K562 (cell line): Measurements from ENCODE around the gene PHF12. TPM values are rescaled to one million over a fixed set of nuclear protein-coding genes. Genes with fewer than 3 reads are reported as not detected.

ENCODE experiments used
- ATF3 ChIP-seq, 2 experiments: fragments of 450-650 bp in 1 of 2; sonication (generic) in 1 of 2; formaldehyde crosslinking in 1 of 2; IDR thresholded peaks in 1 of 2; conservative IDR thresholded peaks in 1 of 2; 2 replicates each; pipeline versions ENCODE4 v1.6.1 to v1.8.1; 2016 to 2023; ENCODE audit warnings: mild to moderate bottlenecking in 2 of 2, moderate library complexity in 2 of 2, inconsistent platforms in 1 of 2, missing genetic modification reagents in 1 of 2
- CEBPB ChIP-seq: fragments of 450-650 bp; IDR thresholded peaks from 2 replicates; pipeline ENCODE4 v1.6.1; 2016; ENCODE audit warnings: missing genetic modification characterization, missing compliant biosample characterization
- CREB3L1 ChIP-seq: fragments of 450-650 bp; IDR thresholded peaks from 2 replicates; pipeline ENCODE4 v1.6.1; 2014; ENCODE audit warnings: low read depth, mild to moderate bottlenecking, moderate library complexity, borderline replicate concordance
- CREM ChIP-seq: IDR thresholded peaks from 2 replicates; pipeline ENCODE4 v1.6.1; 2014; ENCODE audit warnings: antibody characterized with exemption, low read depth
- JUND ChIP-seq, 2 experiments: IDR thresholded peaks; 2 replicates in 1 of 2; 3 replicates in 1 of 2; pipeline ENCODE4 v1.6.1; 2011; ENCODE audit warnings: borderline replicate concordance in 2 of 2, low read depth in 2 of 2, low read length in 2 of 2, improper control_type of control experiment in 1 of 2, missing biosample characterization in 1 of 2, missing genetic modification characterization in 1 of 2, missing genetic modification reagents in 1 of 2
- MYC ChIP-seq, 2 experiments: fragments of 250-450 bp in 1 of 2; sonication (Bioruptor Pico) in 1 of 2; IDR thresholded peaks; 2 replicates each; pipeline versions ENCODE4 v1.5.1 to v1.6.1; 2012 to 2021; ENCODE audit warnings: low read depth in 2 of 2, borderline replicate concordance in 1 of 2, improper control_type of control experiment in 1 of 2, low read length in 1 of 2, mild to moderate bottlenecking in 1 of 2, moderate library complexity in 1 of 2
- MYNN ChIP-seq, 2 experiments: sonication (generic); formaldehyde crosslinking in 1 of 2; IDR thresholded peaks; 2 replicates each; pipeline versions ENCODE4 v1.5.0 to v1.6.1; 2016 to 2020; ENCODE audit warnings: antibody characterized with exemption in 1 of 2, missing genetic modification reagents in 1 of 2
- PATZ1 ChIP-seq: fragments of 250-450 bp; sonication (Bioruptor Pico); IDR thresholded peaks from 2 replicates; pipeline ENCODE4 v1.5.0; 2020; ENCODE audit warnings: mild to moderate bottlenecking, borderline replicate concordance
- SMARCB1 ChIP-seq: IDR thresholded peaks from 2 replicates; pipeline ENCODE4 v1.6.1; 2011; ENCODE audit warnings: improper control_type of control experiment, low read depth; ENCODE audit not compliant: insufficient read length
- THAP7 ChIP-seq: fragments of 250-450 bp; sonication (Bioruptor Pico); IDR thresholded peaks from 2 replicates; pipeline ENCODE4 v1.5.0; 2021
- THRB ChIP-seq: fragments of 450-650 bp; formaldehyde crosslinking; conservative IDR thresholded peaks from 2 replicates; pipeline ENCODE4 v1.4.0; 2022; ENCODE audit warnings: mild to moderate bottlenecking, missing genetic modification characterization
- ZBTB26 ChIP-seq: fragments of 450-650 bp; formaldehyde crosslinking; IDR thresholded peaks from 2 replicates; pipeline ENCODE4 v1.4.0; 2022; ENCODE audit warnings: missing genetic modification characterization
- ZNF274 ChIP-seq: IDR thresholded peaks from 2 replicates; pipeline ENCODE4 v1.6.1; 2011; ENCODE audit warnings: low read depth, mild to moderate bottlenecking, low read length, moderate library complexity, borderline replicate concordance
- ZNF639 ChIP-seq, 2 experiments: fragments of 200-800 bp in 1 of 2; sonication (Bioruptor generic) in 1 of 2; sonication (generic) in 1 of 2; formaldehyde crosslinking in 1 of 2; IDR thresholded peaks in 1 of 2; conservative IDR thresholded peaks in 1 of 2; 2 replicates each; pipeline versions ENCODE4 v1.5.0 to v1.6.1; 2016 to 2020; ENCODE audit warnings: missing compliant biosample characterization in 1 of 2, missing genetic modification characterization in 1 of 2, missing genetic modification reagents in 1 of 2
- polyA plus RNA-seq, 8 experiments: library from polyadenylated mRNA; depleted of rRNA in 4 of 8; stranded (reverse) in 5 of 8; unstranded in 3 of 8; fragments of >200 nt; fragmentation: Nextera tagmentation in 2 of 8; fragmentation: Illumina TruSeq in 1 of 8; extraction: Ambion mirVana in 2 of 8; extraction: Trizol in 1 of 8; gene quantifications; 2 replicates each; pipeline versions ENCODE4 v1.2.1 to v1.2.3, GENCODE V29; 2011 to 2014; ENCODE audit warnings: inconsistent platforms in 1 of 8, missing spikeins in 1 of 8
- total RNA-seq, 7 experiments: library from RNA; depleted of rRNA in 6 of 7; stranded (reverse); fragments of >200 nt in 6 of 7; fragmentation: Illumina TruSeq in 2 of 7; extraction: Trizol in 2 of 7; gene quantifications; 2 replicates each; pipeline versions ENCODE4 v1.2.1 to v1.2.3, GENCODE V29; 2011 to 2021; ENCODE audit warnings: low replicate concordance in 1 of 7

The PHF12 gene
- total and polyA plus RNA-seq, 9 of the 15 experiments (the other 6 are each of a cell fraction or from before 2014, with no cell fraction given): 0.82 to 31.3 (median 13.5) TPM

GRCh38 chr17:28860363-28860808, 90.9 kb downstream of the PHF12 start (continued):
- no peak for TF ChIP-seq THRB (CRISPR knock-in tag)
- TF ChIP-seq MYC (IDR thresholded peaks at IDR 0.05; ENCODE audit: low read depth, low read length): no peak; the same call in 1 of the 2 replicates
- TF ChIP-seq MYC (CRISPR knock-in tag; IDR thresholded peaks at IDR 0.05; ENCODE audit: borderline replicate concordance, low read depth): 0 out of 2 replicates have a peak, but pooled peaks have one; percentile 15
- no peak for TF ChIP-seq CREB3L1
- no peak for TF ChIP-seq ZNF274
- TF ChIP-seq PATZ1 (CRISPR knock-in tag): no peak
- no peak for TF ChIP-seq ZBTB26 (CRISPR knock-in tag)
- no peak for TF ChIP-seq ZNF639 (CRISPR knock-in tag; conservative IDR thresholded peaks at IDR 0.05 in 1 of 2, IDR thresholded peaks at IDR 0.05 in 1 of 2)
- TF ChIP-seq CEBPB (tag): peak; percentile 76
- peak; percentile 82 for TF ChIP-seq ATF3 (IDR thresholded peaks at IDR 0.05)
- TF ChIP-seq ATF3 (CRISPR knock-in tag; conservative IDR thresholded peaks at IDR 0.05): no peak
- no peak for TF ChIP-seq SMARCB1
- TF ChIP-seq MYNN (IDR thresholded peaks at IDR 0.05): peak; percentile 50; the same call in 1 of the 2 replicates
- TF ChIP-seq MYNN (CRISPR knock-in tag; IDR thresholded peaks at IDR 0.05): no peak
- TF ChIP-seq JUND (IDR thresholded peaks at IDR 0.05; ENCODE audit: borderline replicate concordance, low read depth, low read length): peak; percentile 80
- peak; percentile 83; the same call in 2 of the 3 replicates for TF ChIP-seq JUND (tag; IDR thresholded peaks at IDR 0.05; ENCODE audit: borderline replicate concordance, low read depth, low read length)
- no peak for TF ChIP-seq THAP7
- TF ChIP-seq CREM: peak; percentile 16; the same call in 1 of the 2 replicates
